GM12801 (cell line): Measurements from ENCODE around the gene LRP1.

Source experiments
- TF ChIP-seq, protein P1 (sequence below): IDR thresholded peaks from one replicate; pipeline ENCODE4 v1.5.1; 2011; ENCODE audit warnings: control low read depth; ENCODE audit not compliant: insufficient read length; ENCODE audit errors: extremely low read depth

Gene LRP1

DNA sequence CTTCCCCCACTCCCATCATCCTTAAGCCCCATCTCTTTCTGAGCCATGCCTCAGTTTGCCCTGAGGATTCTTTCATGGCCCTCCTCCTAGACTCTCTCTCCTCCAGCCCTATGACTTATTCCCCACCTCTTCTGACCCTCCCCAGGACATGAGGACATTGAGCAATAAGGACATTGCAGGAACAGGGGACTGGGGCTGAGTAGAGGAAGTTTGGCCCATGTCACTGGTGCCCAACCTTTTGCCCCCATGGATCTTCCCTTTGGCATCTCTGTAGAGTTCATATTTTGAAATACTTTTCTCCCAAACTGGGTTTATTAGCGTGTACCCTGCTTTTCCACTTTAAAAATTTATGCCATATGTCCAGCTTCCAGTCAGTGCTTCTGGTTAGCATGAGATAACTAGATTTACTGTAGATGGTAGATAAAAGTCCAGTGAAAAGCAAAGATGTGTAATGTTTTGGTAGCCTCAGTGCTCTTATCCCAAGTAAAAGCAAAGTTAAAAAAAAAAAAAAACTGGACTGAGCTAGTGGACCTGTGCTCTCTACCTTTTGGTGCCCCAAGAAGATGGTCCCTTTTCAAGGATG lies 25.2 kb downstream of the LRP1 start:
- TF ChIP-seq, protein P1, sequence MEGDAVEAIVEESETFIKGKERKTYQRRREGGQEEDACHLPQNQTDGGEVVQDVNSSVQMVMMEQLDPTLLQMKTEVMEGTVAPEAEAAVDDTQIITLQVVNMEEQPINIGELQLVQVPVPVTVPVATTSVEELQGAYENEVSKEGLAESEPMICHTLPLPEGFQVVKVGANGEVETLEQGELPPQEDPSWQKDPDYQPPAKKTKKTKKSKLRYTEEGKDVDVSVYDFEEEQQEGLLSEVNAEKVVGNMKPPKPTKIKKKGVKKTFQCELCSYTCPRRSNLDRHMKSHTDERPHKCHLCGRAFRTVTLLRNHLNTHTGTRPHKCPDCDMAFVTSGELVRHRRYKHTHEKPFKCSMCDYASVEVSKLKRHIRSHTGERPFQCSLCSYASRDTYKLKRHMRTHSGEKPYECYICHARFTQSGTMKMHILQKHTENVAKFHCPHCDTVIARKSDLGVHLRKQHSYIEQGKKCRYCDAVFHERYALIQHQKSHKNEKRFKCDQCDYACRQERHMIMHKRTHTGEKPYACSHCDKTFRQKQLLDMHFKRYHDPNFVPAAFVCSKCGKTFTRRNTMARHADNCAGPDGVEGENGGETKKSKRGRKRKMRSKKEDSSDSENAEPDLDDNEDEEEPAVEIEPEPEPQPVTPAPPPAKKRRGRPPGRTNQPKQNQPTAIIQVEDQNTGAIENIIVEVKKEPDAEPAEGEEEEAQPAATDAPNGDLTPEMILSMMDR, result no peak

DNA sequence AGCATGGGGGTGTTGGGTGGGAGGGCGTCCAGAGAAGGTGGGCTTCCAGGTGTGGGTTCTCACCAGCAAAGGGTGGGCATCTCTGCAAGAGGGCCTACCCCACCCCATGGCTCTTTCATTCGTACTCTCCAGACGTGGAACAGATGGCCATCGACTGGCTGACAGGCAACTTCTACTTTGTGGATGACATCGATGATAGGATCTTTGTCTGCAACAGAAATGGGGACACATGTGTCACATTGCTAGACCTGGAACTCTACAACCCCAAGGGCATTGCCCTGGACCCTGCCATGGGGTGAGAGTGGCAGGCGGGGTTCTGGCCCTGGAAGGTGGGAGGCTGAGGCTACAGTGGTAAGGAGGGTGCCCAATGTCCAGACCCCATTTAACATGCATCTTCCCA lies 25.8 kb downstream of the LRP1 start:
- TF ChIP-seq, protein P1, result no peak

DNA sequence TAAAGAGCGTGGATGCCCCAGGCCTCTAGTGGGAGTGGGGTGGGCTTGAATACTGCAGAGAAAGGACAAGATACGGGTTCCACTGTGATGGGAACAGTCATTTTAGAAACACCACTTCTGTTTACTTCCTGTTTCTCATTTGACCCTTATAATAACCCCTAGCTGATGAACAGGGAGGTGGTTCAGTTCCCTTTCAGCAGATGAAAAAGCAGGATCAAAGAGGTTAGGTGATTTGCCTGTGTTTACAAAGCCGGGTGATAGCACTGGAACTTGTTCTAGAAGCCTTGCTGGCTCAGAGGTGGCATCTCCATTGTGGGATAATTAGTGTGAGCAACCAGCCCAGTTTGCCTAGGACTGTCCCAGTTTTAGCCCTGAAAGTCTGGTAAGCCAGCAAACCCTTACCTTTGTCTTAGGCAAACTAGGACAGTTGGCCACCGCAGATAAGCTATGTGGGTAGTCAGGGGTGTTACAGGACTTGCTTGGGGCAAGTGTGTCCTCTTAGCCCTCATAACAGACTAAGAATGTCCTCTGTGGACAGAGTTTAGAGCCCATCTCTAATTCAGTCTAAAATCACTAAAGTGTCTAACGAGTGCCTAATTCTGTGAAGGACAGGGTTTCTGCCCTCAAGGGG lies 26.6 kb downstream of the LRP1 start:
- TF ChIP-seq, protein P1, result no peak

DNA sequence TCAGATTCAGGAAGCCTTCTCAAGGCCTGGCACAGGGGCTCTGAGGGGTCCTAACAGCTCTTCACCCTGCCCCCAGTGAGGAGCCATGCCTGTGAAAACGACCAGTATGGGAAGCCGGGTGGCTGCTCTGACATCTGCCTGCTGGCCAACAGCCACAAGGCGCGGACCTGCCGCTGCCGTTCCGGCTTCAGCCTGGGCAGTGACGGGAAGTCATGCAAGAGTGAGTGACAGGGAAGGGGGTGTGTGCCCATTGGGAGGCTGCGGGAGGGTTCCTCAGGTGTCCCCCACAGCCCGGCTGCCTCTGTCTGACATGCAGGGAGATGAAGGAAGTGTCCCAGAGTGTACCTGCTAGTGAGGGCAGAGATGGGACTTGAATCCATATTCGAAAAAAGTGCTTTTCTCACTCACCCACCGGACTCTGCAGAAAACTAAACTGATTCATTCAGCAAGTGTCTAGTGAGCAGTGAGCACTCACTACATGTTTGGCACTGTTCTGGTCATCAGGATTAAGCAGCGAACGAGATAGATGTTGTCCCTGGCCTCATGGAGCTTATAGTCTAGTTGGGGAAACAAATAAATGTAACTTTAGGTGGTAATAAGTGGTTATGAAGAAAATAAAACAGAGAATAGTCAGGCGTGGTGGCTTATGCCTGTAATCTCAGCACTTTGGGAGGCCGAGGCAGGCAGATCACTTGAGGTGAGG lies 28.6 kb downstream of the LRP1 start:
- TF ChIP-seq, protein P1, result no peak

DNA sequence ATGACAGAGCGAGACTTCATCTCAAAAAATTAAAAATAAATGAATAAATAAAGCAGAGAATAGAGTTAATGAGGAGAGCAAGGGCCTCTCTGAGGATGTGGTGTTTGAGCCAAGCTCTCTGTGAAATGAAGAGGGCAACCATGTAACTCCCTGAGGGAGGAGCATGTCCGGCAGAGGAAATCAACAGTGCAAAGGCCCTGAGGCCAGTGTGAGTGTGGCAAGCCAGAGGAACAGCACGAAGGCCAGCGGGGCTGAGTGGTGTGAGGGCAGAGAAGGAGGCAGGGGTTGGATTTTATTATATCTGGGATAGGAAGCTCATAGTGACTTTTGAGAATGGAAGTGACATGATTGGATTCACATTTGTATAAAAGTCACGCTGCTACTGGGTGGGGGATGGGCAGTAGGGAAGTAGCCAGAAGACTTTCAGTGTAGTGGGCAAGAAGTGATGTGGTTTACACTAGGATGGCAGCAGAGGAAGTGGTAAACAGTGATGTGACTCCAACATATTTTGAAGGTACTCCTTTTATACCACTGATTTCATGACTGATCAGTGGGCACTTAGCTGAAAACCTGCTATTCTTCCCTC lies 29.4 kb downstream of the LRP1 start:
- TF ChIP-seq, protein P1, result no peak

DNA sequence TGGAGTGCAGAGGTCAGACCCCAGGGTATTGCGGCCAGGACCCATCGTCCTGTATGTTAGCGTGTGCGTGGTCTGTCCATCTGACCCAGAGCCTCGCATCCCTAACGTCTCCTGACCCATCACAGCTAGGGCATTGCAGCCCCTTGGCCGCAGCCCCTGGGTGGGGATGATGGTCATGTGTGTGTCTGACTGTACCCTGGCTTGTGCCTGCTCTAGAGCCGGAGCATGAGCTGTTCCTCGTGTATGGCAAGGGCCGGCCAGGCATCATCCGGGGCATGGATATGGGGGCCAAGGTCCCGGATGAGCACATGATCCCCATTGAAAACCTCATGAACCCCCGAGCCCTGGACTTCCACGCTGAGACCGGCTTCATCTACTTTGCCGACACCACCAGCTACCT lies 29.9 kb downstream of the LRP1 start:
- TF ChIP-seq, protein P1, result no peak

DNA sequence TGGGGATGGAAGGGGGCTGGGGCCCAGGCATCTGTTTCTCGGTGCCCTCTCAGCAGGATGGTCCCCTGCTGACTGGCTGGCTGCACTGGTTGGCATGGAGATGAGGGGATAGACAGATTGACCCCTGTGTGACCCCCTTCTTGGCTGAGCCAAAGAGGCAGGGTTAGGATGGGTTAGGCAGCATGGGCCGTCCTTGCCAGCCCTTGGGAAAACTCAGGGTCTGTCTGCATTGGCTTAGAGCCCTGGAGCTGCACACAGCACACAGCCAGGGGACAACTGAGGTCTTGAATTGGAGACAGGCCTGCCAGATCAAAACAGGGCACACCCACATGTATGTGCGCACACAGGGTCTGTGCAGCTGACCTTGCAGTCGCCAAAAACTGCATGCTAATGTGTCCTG lies 30.4 kb downstream of the LRP1 start:
- TF ChIP-seq, protein P1, result no peak
